Karpas-422 (cell line): Measurements from ENCODE around the gene CCKAR. TPM values are rescaled to one million over a fixed set of nuclear protein-coding genes. Genes with fewer than 3 reads are reported as not detected.

Experiments
- DNase-seq: peaks from one replicate; pipeline ENCODE4 v3.0.0-alpha.2; 2015
- H2AFZ ChIP-seq: fragments of 200-600 bp; sonication (generic); 2 replicates; pipeline ENCODE4 v1.6.1; 2014; ENCODE audit warnings: antibody characterized with exemption, low read length, mixed read lengths
- H3K27ac ChIP-seq: fragments of 200-600 bp; sonication (generic); 2 replicates; pipeline ENCODE4 v1.5.1; 2014; ENCODE audit warnings: mild to moderate bottlenecking, low read length, moderate library complexity
- H3K27me3 ChIP-seq: fragments of 200-600 bp; sonication (generic); 2 replicates; pipeline ENCODE4 v1.6.1; 2014; ENCODE audit warnings: low read length, mixed read lengths
- H3K36me3 ChIP-seq: fragments of 200-600 bp; sonication (generic); 2 replicates; pipeline ENCODE4 v1.6.1; 2014; ENCODE audit warnings: low read length, mixed read lengths; ENCODE audit not compliant: insufficient read depth
- H3K4me1 ChIP-seq: fragments of 200-600 bp; sonication (generic); 2 replicates; pipeline ENCODE4 v1.6.1; 2014; ENCODE audit warnings: mild to moderate bottlenecking, low read length, mixed read lengths
- H3K4me2 ChIP-seq: fragments of 200-600 bp; sonication (generic); 2 replicates; pipeline ENCODE4 v1.6.1; 2014; ENCODE audit warnings: low read length, low read depth, mild to moderate bottlenecking; ENCODE audit not compliant: poor library complexity, severe bottlenecking
- H3K4me3 ChIP-seq: fragments of 200-600 bp; sonication (generic); 2 replicates; pipeline ENCODE4 v1.5.1; 2014; ENCODE audit warnings: mild to moderate bottlenecking, antibody characterized with exemption, low read length, mixed read lengths
- H3K79me2 ChIP-seq: fragments of 200-600 bp; sonication (generic); 2 replicates; pipeline ENCODE4 v1.6.1; 2014; ENCODE audit warnings: mild to moderate bottlenecking, low read length, mixed read lengths
- H3K9ac ChIP-seq: fragments of 200-600 bp; sonication (generic); 2 replicates; pipeline ENCODE4 v1.6.0; 2014; ENCODE audit warnings: low read length
- H3K9me2 ChIP-seq: fragments of 200-600 bp; sonication (generic), shearing (Covaris generic); replicated peaks from 2 replicates; pipeline ENCODE4 v1.6.0; 2014; ENCODE audit warnings: mild to moderate bottlenecking, low read length, moderate library complexity; ENCODE audit not compliant: insufficient read depth
- H3K9me3 ChIP-seq: fragments of 300-700, 200-600 bp; sonication (generic); 2 replicates; pipeline ENCODE4 v1.6.1; 2014; ENCODE audit warnings: low read length, mixed read lengths
- H4K20me1 ChIP-seq: fragments of 200-600 bp; sonication (generic); 2 replicates; pipeline ENCODE4 v1.6.1; 2014; ENCODE audit warnings: mild to moderate bottlenecking, antibody characterized with exemption, low read length, low read depth; ENCODE audit not compliant: insufficient read depth
- total RNA-seq: library from RNA; depleted of rRNA; stranded (reverse); fragments of >200 nt; shearing (Covaris generic); gene quantifications from 2 replicates; pipeline ENCODE4 v1.2.3, GENCODE V29; 2014; ENCODE audit warnings: low replicate concordance

The CCKAR gene
- total RNA-seq, 1 experiment from 2014 or later: not detected

DNA sequence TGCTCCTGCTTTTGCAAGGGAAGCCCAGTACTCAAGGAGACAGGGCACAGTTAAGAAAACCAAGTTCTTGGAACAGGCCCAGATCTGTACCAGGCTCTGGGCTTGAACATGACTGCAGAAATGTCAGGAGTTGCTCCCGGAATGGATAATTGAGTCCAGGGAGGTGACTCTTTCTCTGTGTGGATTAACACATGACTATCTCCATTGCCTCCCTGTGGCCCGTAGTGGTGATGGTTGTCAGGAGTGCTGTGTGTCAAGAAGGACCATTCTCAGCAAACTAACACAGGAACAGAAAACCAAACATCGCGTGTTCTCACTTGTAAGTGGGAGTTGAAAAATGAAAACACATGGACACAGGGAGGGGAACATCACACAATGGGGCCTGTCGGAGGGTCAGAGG is 39.9 kb downstream of the CCKAR start:
- Histone ChIP-seq H3K27me3 (no peaks in the 10 kb centered on the region), H3K4me3 (no peak overlapping the region), H3K9me3 (no peaks in the 10 kb centered on the region), H3K9ac (no peak overlapping the region), H3K4me2 (no peak overlapping the region), H3K36me3 (no peaks in the 10 kb centered on the region), H3K27ac (no peak overlapping the region), H3K4me1 (no peaks in the 10 kb centered on the region), H3K79me2 (no peaks in the 10 kb centered on the region), H2AFZ (no peak overlapping the region), H3K9me2 (no peaks in the 10 kb centered on the region), H4K20me1 (no peaks in the 10 kb centered on the region)
- no peak for DNase-seq

DNA sequence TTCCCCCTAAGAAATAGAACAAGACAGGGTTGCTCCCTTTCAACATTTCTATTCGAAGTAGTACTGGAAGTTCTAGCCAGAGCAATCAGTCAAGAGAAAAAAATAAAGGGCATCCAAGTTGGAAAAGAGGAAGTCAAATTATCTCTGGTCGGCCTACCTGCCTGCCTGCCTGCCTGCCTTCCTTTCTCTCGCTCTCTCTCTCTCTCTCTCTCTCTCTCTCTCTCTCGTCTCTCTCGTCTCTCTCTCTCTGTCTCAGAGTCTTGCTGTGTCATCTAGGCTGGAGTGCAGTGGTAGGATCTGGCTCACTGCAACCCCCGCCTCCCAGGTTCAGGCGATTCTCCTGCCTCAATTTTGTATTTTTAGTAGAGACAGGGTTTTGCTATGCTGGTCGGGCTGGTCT is 42.9 kb downstream of the CCKAR start:
- Histone ChIP-seq H3K9ac (no peak overlapping the region), H3K27ac (no peak overlapping the region), H3K27me3 (no peaks in the 10 kb centered on the region), H3K36me3 (no peaks in the 10 kb centered on the region), H3K4me1 (no peaks in the 10 kb centered on the region), H3K4me2 (no peak overlapping the region), H2AFZ (no peak overlapping the region), H3K9me3 (no peaks in the 10 kb centered on the region), H3K79me2 (no peaks in the 10 kb centered on the region), H3K4me3 (no peak overlapping the region), H3K9me2 (no peaks in the 10 kb centered on the region), H4K20me1 (no peaks in the 10 kb centered on the region)
- DNase-seq: no peak

DNA sequence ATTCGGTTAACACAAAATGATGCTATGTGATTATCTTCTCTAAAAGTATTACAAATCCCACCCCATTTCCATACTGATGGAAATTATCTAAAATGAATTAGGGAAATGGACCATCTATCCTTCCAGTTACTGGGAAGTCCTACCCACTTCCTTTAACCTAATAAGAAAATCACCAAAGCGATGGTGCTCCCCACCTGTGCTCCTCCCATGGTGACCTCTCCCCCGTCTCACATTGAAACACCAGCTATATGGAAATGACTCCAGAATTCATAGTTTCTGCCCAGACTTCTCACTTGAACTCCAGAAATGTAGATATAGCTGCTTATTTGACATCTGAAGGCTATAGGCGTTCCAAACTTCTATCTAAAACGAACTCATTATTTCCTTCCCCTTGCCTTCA is 48.5 kb downstream of the CCKAR start:
- Histone ChIP-seq H3K9me2 (no peaks in the 10 kb centered on the region), H3K4me3 (no peak overlapping the region), H3K79me2 (no peaks in the 10 kb centered on the region), H3K4me2 (no peak overlapping the region), H3K27me3 (no peaks in the 10 kb centered on the region), H3K4me1 (no peaks in the 10 kb centered on the region), H3K27ac (no peak overlapping the region), H3K36me3 (no peaks in the 10 kb centered on the region), H4K20me1 (no peaks in the 10 kb centered on the region), H2AFZ (no peak overlapping the region), H3K9me3 (no peaks in the 10 kb centered on the region), H3K9ac (no peak overlapping the region)
- no peak for DNase-seq

DNA sequence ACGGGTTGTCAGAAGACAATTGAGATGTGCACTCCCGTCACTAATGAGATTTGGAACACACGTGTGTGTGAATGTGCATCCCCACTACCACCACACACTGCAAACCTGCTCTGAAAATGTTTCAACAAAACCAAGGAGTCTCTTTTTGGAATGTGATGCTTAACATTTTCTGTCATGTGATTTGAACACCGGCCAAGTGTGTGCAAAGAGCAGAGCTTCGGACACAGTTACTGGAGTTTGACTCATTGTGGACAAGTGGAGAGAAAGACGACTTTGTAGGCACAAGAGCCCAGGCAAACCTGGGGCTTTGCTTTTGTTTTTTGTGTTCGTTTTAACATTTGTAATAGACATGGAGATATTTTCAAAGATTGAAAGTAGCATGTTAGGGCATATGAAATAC is 49.2 kb downstream of the CCKAR start:
- no peaks in the 10 kb centered on the region for H3K36me3 ChIP-seq
- H3K9me2 ChIP-seq: no peaks in the 10 kb centered on the region
- no peak overlapping the region for H3K27ac ChIP-seq
- H3K9ac ChIP-seq: no peak overlapping the region
- H2AFZ ChIP-seq: no peak overlapping the region
- H3K4me1 ChIP-seq: no peaks in the 10 kb centered on the region
- no peaks in the 10 kb centered on the region for H3K79me2 ChIP-seq
- no peak for DNase-seq
- no peaks in the 10 kb centered on the region for H3K27me3 ChIP-seq
- H3K4me2 ChIP-seq: no peak overlapping the region
- no peaks in the 10 kb centered on the region for H4K20me1 ChIP-seq
- H3K4me3 ChIP-seq: no peak overlapping the region
- H3K9me3 ChIP-seq: no peaks in the 10 kb centered on the region

DNA sequence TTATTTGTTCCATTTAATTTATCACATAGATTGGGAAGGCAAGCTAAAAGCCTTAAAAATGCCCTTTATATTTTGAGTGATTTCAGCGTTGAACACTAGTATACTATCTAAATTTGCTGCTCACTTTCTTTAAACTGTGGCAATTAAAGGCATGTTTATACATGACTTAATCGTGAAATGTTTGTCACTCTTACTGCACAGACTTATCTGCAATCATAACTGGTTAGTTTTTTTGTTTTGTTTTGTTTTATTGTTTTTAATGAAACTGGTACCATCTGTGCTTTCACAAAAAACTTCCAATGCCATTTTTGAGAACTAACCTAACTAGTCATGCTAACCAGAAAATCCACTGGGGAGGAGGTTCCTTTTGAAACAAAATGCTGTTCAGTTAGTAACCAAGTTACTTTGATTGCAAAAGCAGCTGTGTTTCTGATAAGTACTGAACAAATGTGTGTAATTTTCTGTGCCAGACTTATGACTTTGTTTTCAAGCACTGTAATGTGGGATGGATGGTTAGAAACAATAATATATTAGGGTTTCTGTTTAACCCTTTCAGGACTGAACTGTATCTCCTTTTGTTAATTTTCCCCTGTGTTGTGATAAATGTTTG is 56.1 kb downstream of the CCKAR start:
- no peak overlapping the region for H3K27ac ChIP-seq
- no peaks in the 10 kb centered on the region for H3K27me3 ChIP-seq
- no peak overlapping the region for H3K9ac ChIP-seq
- no peak overlapping the region for H3K4me2 ChIP-seq
- H3K79me2 ChIP-seq: no peaks in the 10 kb centered on the region
- no peaks in the 10 kb centered on the region for H3K9me2 ChIP-seq
- H3K36me3 ChIP-seq: no peaks in the 10 kb centered on the region
- no peak overlapping the region for H2AFZ ChIP-seq
- no peaks in the 10 kb centered on the region for H3K4me1 ChIP-seq
- no peak overlapping the region for H3K4me3 ChIP-seq
- H3K9me3 ChIP-seq: no peaks in the 10 kb centered on the region
- H4K20me1 ChIP-seq: no peaks in the 10 kb centered on the region
- DNase-seq: no peak

DNA sequence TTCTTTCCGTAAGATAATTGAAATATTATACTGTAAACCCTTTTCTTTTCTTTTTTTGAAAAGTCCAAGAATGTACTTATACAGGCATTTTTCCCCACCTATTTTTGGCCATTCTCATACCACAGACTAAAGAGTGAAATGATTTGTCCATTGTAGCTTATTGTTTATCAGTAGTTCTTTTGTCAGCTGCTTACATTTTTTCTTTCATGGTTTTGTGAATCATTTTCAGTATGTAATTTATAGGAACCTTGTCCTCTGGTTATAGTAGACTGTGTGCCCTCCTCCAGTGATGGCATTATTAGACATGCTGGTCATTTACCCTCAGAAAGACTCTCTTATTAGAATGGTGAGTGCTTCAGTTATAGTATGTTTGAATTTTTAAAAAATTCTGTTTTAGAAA is 56.7 kb downstream of the CCKAR start:
- no peaks in the 10 kb centered on the region for H4K20me1 ChIP-seq
- DNase-seq: no peak
- no peak overlapping the region for H3K27ac ChIP-seq
- no peaks in the 10 kb centered on the region for H3K79me2 ChIP-seq
- H3K4me2 ChIP-seq: no peak overlapping the region
- no peak overlapping the region for H3K4me3 ChIP-seq
- no peaks in the 10 kb centered on the region for H3K4me1 ChIP-seq
- no peaks in the 10 kb centered on the region for H3K27me3 ChIP-seq
- H3K9ac ChIP-seq: no peak overlapping the region
- no peaks in the 10 kb centered on the region for H3K9me3 ChIP-seq
- no peaks in the 10 kb centered on the region for H3K9me2 ChIP-seq
- no peaks in the 10 kb centered on the region for H3K36me3 ChIP-seq
- no peak overlapping the region for H2AFZ ChIP-seq

DNA sequence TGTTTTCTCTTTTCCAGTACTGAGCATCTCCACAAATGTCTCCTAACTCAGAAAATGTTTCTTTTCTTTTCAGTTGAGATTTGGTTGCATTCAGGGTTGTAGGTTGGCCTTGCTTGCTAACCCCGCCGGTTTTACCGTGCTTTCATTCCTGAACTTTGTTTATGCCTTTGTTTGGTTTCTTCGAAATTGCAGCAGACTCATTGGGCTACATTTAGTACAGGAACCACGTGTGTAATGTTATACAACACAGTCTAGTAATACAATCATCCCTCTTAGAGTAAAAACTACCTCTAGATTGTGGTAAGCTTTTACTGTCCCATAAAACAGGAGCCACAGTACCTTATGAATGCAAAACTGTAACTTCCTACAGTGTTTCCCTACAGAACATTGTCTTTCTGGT is 57.9 kb downstream of the CCKAR start:
- DNase-seq: no peak
- no peak overlapping the region for H3K4me3 ChIP-seq

DNA sequence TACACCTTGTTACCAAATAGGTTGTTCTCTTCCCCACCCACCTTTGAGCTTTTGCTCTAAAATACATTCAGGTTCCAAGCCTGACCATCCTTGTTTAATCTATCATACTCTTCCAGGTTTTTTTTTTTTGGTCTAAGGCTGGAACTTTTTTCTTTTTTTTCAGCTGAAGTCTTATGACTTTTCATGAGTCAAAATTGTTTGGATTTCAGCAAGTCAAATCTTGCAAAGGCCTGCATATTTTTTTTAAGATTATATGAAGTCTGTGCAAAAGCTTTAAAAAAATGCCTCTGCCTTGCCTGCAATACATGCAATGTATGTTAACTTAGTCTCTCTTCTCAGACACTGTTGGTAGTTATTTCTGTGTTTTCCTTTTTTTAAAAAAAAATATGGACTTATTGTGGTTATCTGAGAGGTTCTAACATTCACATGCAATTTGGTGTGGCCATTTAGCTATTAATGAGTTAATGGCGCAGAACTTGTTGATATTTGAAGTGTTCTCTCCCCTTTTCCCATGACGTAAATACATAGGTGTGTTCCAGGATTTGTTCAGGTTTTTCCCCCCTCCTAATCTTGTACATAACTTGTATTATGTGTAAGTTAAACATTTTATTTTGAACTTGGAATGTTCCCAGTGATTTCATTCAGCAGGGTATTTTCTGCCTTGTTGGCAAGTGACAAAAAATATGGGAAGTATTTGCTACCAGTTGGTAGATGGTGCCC is 58.7 kb downstream of the CCKAR start:
- no peaks in the 10 kb centered on the region for H3K9me2 ChIP-seq
- H3K4me2 ChIP-seq: no peak overlapping the region
- H3K9me3 ChIP-seq: no peaks in the 10 kb centered on the region
- H3K9ac ChIP-seq: no peak overlapping the region
- no peaks in the 10 kb centered on the region for H3K27me3 ChIP-seq
- no peak overlapping the region for H3K27ac ChIP-seq
- no peaks in the 10 kb centered on the region for H3K79me2 ChIP-seq
- H3K4me3 ChIP-seq: no peak overlapping the region
- no peak for DNase-seq
- H3K4me1 ChIP-seq: no peaks in the 10 kb centered on the region
- no peaks in the 10 kb centered on the region for H4K20me1 ChIP-seq
- H2AFZ ChIP-seq: no peak overlapping the region
- no peaks in the 10 kb centered on the region for H3K36me3 ChIP-seq

More for the DNA sequence above, 57.9 kb downstream of the CCKAR start:
- no peaks in the 10 kb centered on the region for H3K27me3 ChIP-seq
- no peak overlapping the region for H3K27ac ChIP-seq
- no peaks in the 10 kb centered on the region for H3K36me3 ChIP-seq
- H3K79me2 ChIP-seq: no peaks in the 10 kb centered on the region
- H3K9me3 ChIP-seq: no peaks in the 10 kb centered on the region
- H4K20me1 ChIP-seq: no peaks in the 10 kb centered on the region
- no peak overlapping the region for H2AFZ ChIP-seq
- H3K4me2 ChIP-seq: no peak overlapping the region
- no peak overlapping the region for H3K9ac ChIP-seq
- H3K9me2 ChIP-seq: no peaks in the 10 kb centered on the region
- H3K4me1 ChIP-seq: no peaks in the 10 kb centered on the region
